HG03045 (cell line): ENCODE data around the gene METTL24.

Source experiments
- ATAC-seq: cut with Tn5 transposase; IDR thresholded peaks from one replicate; pipeline ENCODE4 v1.9.1; 2021; ENCODE audit warnings: mild to moderate bottlenecking, moderate library complexity; ENCODE audit not compliant: unreplicated experiment

The METTL24 gene

DNA sequence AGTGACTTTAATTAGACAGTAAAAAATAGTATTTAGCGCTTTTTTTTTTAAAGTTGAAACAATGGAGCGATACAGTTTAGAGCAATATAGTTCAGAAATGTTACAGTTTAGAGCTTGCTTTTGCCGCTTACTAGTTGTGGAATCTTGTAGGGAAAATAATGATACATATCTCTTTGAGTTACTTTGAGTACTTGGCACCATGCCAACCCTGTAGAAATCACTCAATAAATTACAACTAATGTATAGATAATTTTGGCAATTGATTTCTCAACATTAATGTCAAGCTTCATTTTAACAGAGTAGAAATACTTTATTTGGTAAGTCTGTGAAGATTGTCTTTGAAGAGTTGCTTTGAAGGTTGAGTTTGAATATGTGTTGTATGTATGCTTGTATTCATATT, 150.5 kb downstream of the METTL24 start:
- ATAC-seq, result no peak

DNA sequence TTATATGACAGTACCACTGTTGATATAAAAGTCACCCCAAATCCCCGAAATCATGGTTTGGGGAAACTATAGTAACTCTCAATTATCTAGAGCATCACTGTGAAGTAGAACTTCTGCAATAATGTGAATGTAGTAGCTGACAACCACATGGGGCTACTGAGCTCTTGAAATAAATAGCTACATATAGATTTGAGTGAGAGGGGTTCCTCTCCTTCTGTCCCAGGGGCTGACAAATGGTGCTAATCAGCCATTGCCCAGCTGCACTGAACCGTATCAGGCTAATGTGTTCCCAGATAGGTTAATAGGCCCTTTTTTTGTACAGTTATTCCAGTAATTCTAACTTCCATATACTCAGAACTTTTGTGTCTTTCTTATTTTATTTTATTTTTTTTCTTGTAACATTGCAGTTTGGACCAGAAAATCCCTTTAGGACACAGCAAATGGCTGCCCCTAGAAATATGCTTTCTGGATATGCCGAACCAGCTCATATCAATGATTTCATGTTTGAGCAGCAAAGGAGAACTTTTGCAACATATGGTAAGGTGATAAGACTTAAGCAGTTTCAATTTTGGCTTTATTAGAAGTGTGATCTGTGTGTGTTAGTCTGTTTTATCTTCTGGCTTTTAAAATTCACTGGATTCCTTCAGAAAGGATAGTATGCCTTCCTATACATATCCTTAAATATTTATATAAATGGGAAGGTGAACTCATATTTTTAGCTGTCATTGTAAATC, 156.8 kb downstream of the METTL24 start:
- no peak for ATAC-seq

DNA sequence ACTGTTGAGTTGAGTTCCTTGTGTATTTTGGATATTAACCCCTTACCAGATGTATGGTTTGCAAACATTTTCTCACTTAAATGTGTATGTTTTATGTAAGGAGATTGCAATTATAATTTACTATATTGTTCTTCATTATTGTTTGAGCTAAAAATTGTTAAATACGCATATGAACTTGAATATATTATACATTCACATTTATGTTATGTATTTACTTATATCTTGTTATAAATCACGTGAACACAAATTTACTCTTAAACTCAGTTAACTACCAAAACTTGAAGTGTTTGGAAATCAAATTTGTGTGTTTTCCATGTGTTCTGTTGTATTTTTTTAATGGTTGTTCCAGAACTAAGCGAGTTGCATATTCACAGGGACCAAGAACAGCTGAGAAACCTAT, 159.6 kb downstream of the METTL24 start:
- no peak for ATAC-seq

DNA sequence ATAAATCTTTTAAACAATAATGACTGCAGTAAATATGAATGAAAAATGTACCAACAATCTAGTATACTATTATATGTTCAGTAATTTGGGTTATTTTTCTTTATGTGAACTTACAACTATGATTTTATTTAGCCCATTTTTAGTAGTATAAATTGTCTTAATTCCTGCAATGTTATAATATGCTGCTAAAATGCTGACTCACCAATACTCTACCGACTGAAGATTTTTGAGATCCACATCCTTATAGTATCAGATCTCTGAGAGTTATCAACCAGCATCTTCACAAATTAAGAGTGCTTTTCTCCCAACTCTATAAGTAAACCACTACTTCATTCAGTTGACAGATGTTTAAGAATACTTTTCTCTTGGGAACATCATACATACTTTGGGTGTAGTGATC, 161.3 kb downstream of the METTL24 start:
- ATAC-seq, result no peak

DNA sequence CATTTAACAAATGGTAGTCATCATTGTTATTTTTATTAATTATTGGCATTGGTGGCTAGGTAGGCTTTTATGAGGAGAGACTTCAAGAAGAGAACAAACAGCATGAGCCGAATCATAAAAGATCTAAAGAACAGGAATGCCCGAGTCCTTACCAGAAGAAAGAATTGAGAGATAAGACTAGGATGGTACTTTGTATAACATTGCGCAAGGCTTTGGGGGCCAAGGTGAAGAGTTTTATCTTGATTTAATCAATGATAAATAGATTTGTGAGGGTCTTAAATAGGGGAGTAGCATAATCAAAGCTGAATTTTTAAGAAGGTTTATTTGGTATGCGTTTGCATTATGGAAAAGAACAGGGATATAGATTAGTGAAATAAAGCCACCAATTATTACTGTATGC, 162.5 kb downstream of the METTL24 start:
- no peak for ATAC-seq
